H1 (cell line): ENCODE measurements around the gene PLEKHG1. TPM values are rescaled to one million over a fixed set of nuclear protein-coding genes. Genes with fewer than 3 reads are reported as not detected.

ENCODE experiments used
- CTCF ChIA-PET: fragments of 300-600 bp; sonication (Branson Sonifier 250); formaldehyde crosslinking; loops from one replicate; lab custom pipeline; 2021; ENCODE audit not compliant: partially characterized antibody; lab: Charles Lee
- POLR2A ChIA-PET: fragments of 300-600 bp; sonication (Branson Sonifier 250); formaldehyde crosslinking; loops from one replicate; lab custom pipeline; 2021; ENCODE audit warnings: inconsistent platforms; ENCODE audit not compliant: partially characterized antibody; lab: Charles Lee
- DNase-seq, 2 experiments: peaks; one replicate each; pipeline versions ENCODE4 v3.0.0 to v3.0.0-alpha.2; 2010 to 2022; ENCODE audit warnings: low spot score in 2 of 2, low read depth in 1 of 2, mixed read lengths in 1 of 2
- FAIRE-seq: peaks from 2 replicates; lab custom pipeline; 2011; peaks lifted over from hg19 to GRCh38; lab: Jason Lieb, UNC
- H2AFZ ChIP-seq: 2 replicates; pipeline ENCODE4 v1.8.1; 2012; ENCODE audit warnings: low read length, inconsistent platforms
- H2AK5ac ChIP-seq: 2 replicates; pipeline ENCODE4 v1.6.1; 2013; ENCODE audit warnings: low read depth, low read length
- H2BK120ac ChIP-seq: replicated peaks from 2 replicates; pipeline ENCODE3; 2013; ENCODE audit warnings: low read depth, low read length, inconsistent platforms
- H2BK12ac ChIP-seq: 2 replicates; pipeline ENCODE4 v1.6.1; 2013; ENCODE audit warnings: low read depth, low read length
- H2BK15ac ChIP-seq: 2 replicates; pipeline ENCODE4 v1.6.1; 2013; ENCODE audit warnings: low read length
- H2BK20ac ChIP-seq: 2 replicates; pipeline ENCODE4 v1.6.1; 2013; ENCODE audit warnings: low read length
- H2BK5ac ChIP-seq: 2 replicates; pipeline ENCODE4 v1.6.1; 2013; ENCODE audit warnings: low read depth, low read length
- H3K14ac ChIP-seq: 2 replicates; pipeline ENCODE4 v1.6.1; 2013; ENCODE audit warnings: inconsistent platforms; ENCODE audit not compliant: insufficient read length
- H3K18ac ChIP-seq: 2 replicates; pipeline ENCODE4 v1.6.1; 2013; ENCODE audit warnings: low read length; ENCODE audit errors: extremely low read depth
- H3K23ac ChIP-seq: 2 replicates; pipeline ENCODE4 v1.6.1; 2013; ENCODE audit warnings: inconsistent platforms; ENCODE audit not compliant: insufficient read length
- H3K23me2 ChIP-seq: 2 replicates; pipeline ENCODE4 v1.6.1; 2013; ENCODE audit warnings: low read depth, low read length
- H3K27ac ChIP-seq: 2 replicates; pipeline ENCODE4 v1.6.1; 2011; ENCODE audit warnings: low read depth, low read length, inconsistent platforms
- H3K27me3 ChIP-seq, 4 experiments: replicated peaks in 1 of 4; 1 replicate in 1 of 4; 2 replicates in 3 of 4; pipeline versions ENCODE4 v1.6.1 to v1.8.1; 2011 to 2013; ENCODE audit warnings: low read length in 3 of 4, mild to moderate bottlenecking in 3 of 4, inconsistent platforms in 2 of 4, mixed read lengths in 2 of 4, moderate library complexity in 1 of 4; ENCODE audit not compliant: control insufficient read depth in 3 of 4, insufficient read depth in 3 of 4; ENCODE audit errors: extremely low read depth in 1 of 4
- H3K36me3 ChIP-seq, 4 experiments: 2 replicates each; pipeline versions ENCODE4 v1.6.1 to v1.8.1; 2011 to 2013; ENCODE audit warnings: mild to moderate bottlenecking in 4 of 4, low read length in 3 of 4, moderate library complexity in 2 of 4, control low read depth in 1 of 4, inconsistent platforms in 1 of 4; ENCODE audit not compliant: insufficient read depth in 4 of 4, control insufficient read depth in 2 of 4
- H3K4ac ChIP-seq: replicated peaks from 2 replicates; pipeline ENCODE3; 2013; ENCODE audit warnings: low read length, low read depth, mixed read lengths, inconsistent platforms; ENCODE audit not compliant: insufficient read length
- H3K4me1 ChIP-seq, 4 experiments: replicated peaks in 1 of 4; 1 replicate in 1 of 4; 2 replicates in 3 of 4; pipeline versions ENCODE4 v1.6.1 to v1.8.1; 2011 to 2013; ENCODE audit warnings: low read length in 3 of 4, inconsistent platforms in 2 of 4, mixed read lengths in 1 of 4; ENCODE audit not compliant: insufficient read depth in 4 of 4, control insufficient read depth in 3 of 4
- H3K4me2 ChIP-seq, 2 experiments: 2 replicates each; pipeline versions ENCODE4 v1.6.1 to v1.8.1; 2011 to 2013; ENCODE audit warnings: low read depth in 2 of 2, low read length in 2 of 2, control low read depth in 1 of 2, inconsistent platforms in 1 of 2, mild to moderate bottlenecking in 1 of 2; ENCODE audit not compliant: insufficient read depth in 1 of 2
- H3K4me3 ChIP-seq, 4 experiments: fragments of 200-600, 300-600 bp in 1 of 4; sonication (generic), shearing (Covaris generic), sonication (Bioruptor Twin) in 1 of 4; 2 replicates each; pipeline versions ENCODE4 v1.5.1 to v1.8.1; 2011 to 2016; ENCODE audit warnings: low read length in 4 of 4, low read depth in 3 of 4, control low read depth in 2 of 4, inconsistent platforms in 2 of 4, mild to moderate bottlenecking in 2 of 4, mixed read lengths in 1 of 4, moderate library complexity in 1 of 4; ENCODE audit not compliant: insufficient read depth in 2 of 4; ENCODE audit errors: extremely low read depth in 1 of 4
- H3K56ac ChIP-seq: replicated peaks from 2 replicates; pipeline ENCODE3; 2013; ENCODE audit warnings: low read depth, mild to moderate bottlenecking, mixed read lengths, low read length, inconsistent platforms; ENCODE audit not compliant: insufficient read length
- H3K79me1 ChIP-seq: 2 replicates; pipeline ENCODE4 v1.6.1; 2013; ENCODE audit warnings: low read depth, low read length, control low read depth
- H3K79me2 ChIP-seq, 2 experiments: 2 replicates each; pipeline versions ENCODE4 v1.6.1 to v1.8.1; 2012 to 2013; ENCODE audit warnings: low read length in 2 of 2, mild to moderate bottlenecking in 2 of 2, inconsistent platforms in 1 of 2; ENCODE audit not compliant: insufficient read depth in 2 of 2, control insufficient read depth in 1 of 2
- H3K9ac ChIP-seq, 4 experiments: replicated peaks in 1 of 4; 1 replicate in 1 of 4; 2 replicates in 3 of 4; pipeline versions ENCODE4 v1.6.1 to v1.8.1; 2011 to 2013; ENCODE audit warnings: low read depth in 3 of 4, low read length in 3 of 4, control low read depth in 2 of 4, mild to moderate bottlenecking in 2 of 4, moderate library complexity in 2 of 4, inconsistent platforms in 1 of 4; ENCODE audit errors: extremely low read depth in 1 of 4
- H3K9me3 ChIP-seq, 2 experiments: 2 replicates each; pipeline versions ENCODE4 v1.6.1 to v1.8.1; 2012 to 2013; ENCODE audit warnings: mild to moderate bottlenecking in 2 of 2, moderate library complexity in 2 of 2, control low read depth in 1 of 2, inconsistent platforms in 1 of 2, low read depth in 1 of 2, low read length in 1 of 2, mixed read lengths in 1 of 2; ENCODE audit not compliant: insufficient read depth in 2 of 2
- H4K20me1 ChIP-seq, 2 experiments: replicated peaks in 1 of 2; 2 replicates each; pipeline versions ENCODE3 to v1.8.1; 2011 to 2013; ENCODE audit warnings: inconsistent platforms in 2 of 2, low read length in 2 of 2, mild to moderate bottlenecking in 1 of 2; ENCODE audit not compliant: insufficient read depth in 2 of 2, control insufficient read depth in 1 of 2
- H4K5ac ChIP-seq: 2 replicates; pipeline ENCODE4 v1.6.1; 2013; ENCODE audit warnings: low read length, low read depth, mixed read lengths, inconsistent platforms; ENCODE audit not compliant: insufficient read length
- H4K8ac ChIP-seq: 2 replicates; pipeline ENCODE4 v1.8.0; 2013; ENCODE audit warnings: mild to moderate bottlenecking, moderate library complexity, low read length, inconsistent platforms; ENCODE audit not compliant: insufficient read depth; ENCODE audit errors: extremely low read depth
- H4K91ac ChIP-seq: replicated peaks from 2 replicates; pipeline ENCODE3; 2013; ENCODE audit warnings: low read length, mixed read lengths, inconsistent platforms; ENCODE audit not compliant: insufficient read length
- MAFK ChIP-seq: IDR thresholded peaks from 2 replicates; pipeline ENCODE4 v1.6.1; 2012; ENCODE audit warnings: low read depth, mild to moderate bottlenecking, improper control_type of control experiment, low read length
- PHF8 ChIP-seq: fragments of 200-600 bp; sonication (generic); conservative IDR thresholded peaks from 2 replicates; pipeline ENCODE4 v1.7.1; 2012; ENCODE audit warnings: low read depth, mild to moderate bottlenecking, inconsistent platforms, low read length, moderate library complexity
- WGBS, 2 experiments: shearing (Covaris generic) in 1 of 2; methylation state at CpG; one replicate each; pipeline versions ENCODE4 v1.1.6 to v1.1.7; 2013 to 2015; ENCODE audit warnings: low lambda C conversion rate in 2 of 2, mixed read lengths in 2 of 2, inconsistent platforms in 1 of 2, low coverage in 1 of 2, missing lambda C conversion rate in 1 of 2; ENCODE audit not compliant: insufficient replicate concordance in 2 of 2, insufficient coverage in 1 of 2, insufficient read length in 1 of 2; ENCODE audit errors: extremely low coverage in 1 of 2, missing lambda C conversion rate in 1 of 2; 5-methylcytosine and 5-hydroxymethylcytosine counted together
- polyA plus RNA-seq, 7 experiments: library from polyadenylated mRNA; depleted of rRNA in 3 of 7; stranded (reverse) in 5 of 7; unstranded in 2 of 7; fragments of >200 nt in 5 of 7; fragments of 200-250 nt in 2 of 7; gene quantifications; 1 replicate in 5 of 7; 2 replicates in 1 of 7; 4 replicates in 1 of 7; pipeline versions ENCODE4 v1.2.1 to v1.2.3, GENCODE V29; 2011 to 2013; ENCODE audit warnings: missing spikeins in 2 of 7, mixed read lengths in 2 of 7
- total RNA-seq: library from RNA; stranded (reverse); fragmentation: NEBNext Ultra II Directional; extraction: Animal tissue kit (Norgen Biotek cat#: 25700); gene quantifications from 2 replicates; pipeline ENCODE4 v1.2.1, GENCODE V29; 2021

PLEKHG1 gene
- total and polyA plus RNA-seq, 2 of the 8 experiments (the other 6 are each of a cell fraction or from before 2014, with no cell fraction given) = 0.94 to 2.2 TPM

- Histone ChIP-seq H4K20me1 (no peaks in the 10 kb centered on the region), H3K27ac (no peak overlapping the region), H3K18ac (no peak overlapping the region), H3K9me3 (no peaks in the 10 kb centered on the region), H2AK5ac (no peak overlapping the region), H3K27me3 (peaks cover 15 to 41% (median 28%) of the 10 kb centered on the region in 4 experiments), H3K9ac (peak overlapping the region in 1 of 4 experiments; percentile 50; a peak in 3 of 7 replicates), H4K8ac (peak overlapping the region; percentile 59; the same call in 1 of the 2 replicates), H3K4me3 (peak overlapping the region; percentile 56 to 83 (median 65)), H3K4ac (no peak overlapping the region), H3K23me2 (peaks cover 5% of the 10 kb centered on the region), H4K91ac (no peak overlapping the region), H2BK15ac (no peak overlapping the region), H2BK120ac (no peak overlapping the region), H3K23ac (no peak overlapping the region), H2BK20ac (no peak overlapping the region), H3K79me2 (no peaks in the 10 kb centered on the region), H3K36me3 (no peaks in the 10 kb centered on the region), H2BK12ac (no peak overlapping the region), H3K4me1 (peaks cover 0 to 2% (median 0%) of the 10 kb centered on the region in 4 experiments; a peak in 2 of 7 replicates), H3K56ac (no peak overlapping the region), H3K14ac (no peak overlapping the region), H2AFZ (no peak overlapping the region), H4K5ac (no peak overlapping the region), H3K4me2 (peak overlapping the region; percentile 48 to 74), H2BK5ac (no peak overlapping the region), H3K79me1 (no peaks in the 10 kb centered on the region)
- POLR2A ChIA-PET = interaction anchor here (1.3 kb wide), 1 partner anchor 182 kb away, joined by 4 read pairs; no protein-coding TSS in a partner anchor
- 0% methylated on average over 7 of the region's 38 CpGs; no CpG with 5 or more reads in 1 of the 2 experiments for WGBS, 2 experiments
- DNase-seq (no peak), FAIRE-seq (no peak)
- no peak for TF ChIP-seq MAFK
- TF ChIP-seq PHF8 = peak; percentile 33; the same call in 1 of the 2 replicates
- CTCF ChIA-PET = interaction anchor here (0.9 to 2.9 kb wide), 8 partner anchors 8 to 217 kb away, joined by 3 to 15 read pairs (median 4); no protein-coding TSS in a partner anchor
Observed at GRCh38 chr6:150600010-150600300, 270 bp downstream of the PLEKHG1 start.
